K562 (cell line): Measurements from ENCODE around the gene AGO1. TPM values are rescaled to one million over a fixed set of nuclear protein-coding genes. Genes with fewer than 3 reads are reported as not detected.

Experiments
- BDP1 ChIP-seq: IDR thresholded peaks from 3 replicates; pipeline ENCODE4 v1.6.1; 2011; ENCODE audit not compliant: insufficient read length, insufficient read depth
- E2F4 ChIP-seq: sonication (generic); formaldehyde crosslinking; IDR thresholded peaks from 2 replicates; pipeline ENCODE4 v1.8.0; 2022; ENCODE audit warnings: mild to moderate bottlenecking, low read depth, missing genetic modification reagents
- FIP1L1 ChIP-seq: fragments of 200-400 bp; formaldehyde crosslinking; IDR thresholded peaks from 2 replicates; pipeline ENCODE4 v1.6.1; 2018; ENCODE audit warnings: mild to moderate bottlenecking, low read depth, low read length; ENCODE audit not compliant: poor library complexity, severe bottlenecking
- HNRNPH1 ChIP-seq: fragments of 200-400 bp; formaldehyde crosslinking; optimal IDR thresholded peaks from 2 replicates; pipeline ENCODE3; 2017; ENCODE audit warnings: low read depth, mild to moderate bottlenecking, low read length, moderate library complexity
- JUN ChIP-seq, 2 experiments: sonication (generic) in 1 of 2; formaldehyde crosslinking in 1 of 2; IDR thresholded peaks; 2 replicates each; pipeline versions ENCODE4 v1.6.1 to v1.8.0; 2012 to 2022; ENCODE audit warnings: borderline replicate concordance in 2 of 2, mild to moderate bottlenecking in 2 of 2, improper control_type of control experiment in 1 of 2, low read depth in 1 of 2, low read length in 1 of 2, missing genetic modification reagents in 1 of 2
- MTF1 ChIP-seq: fragments of 250-450 bp; sonication (Bioruptor Pico); IDR thresholded peaks from 2 replicates; pipeline ENCODE4 v1.9.0; 2021; ENCODE audit warnings: moderate library complexity, mild to moderate bottlenecking, inconsistent platforms, borderline replicate concordance
- NR2F6 ChIP-seq: fragments of 450-650 bp; formaldehyde crosslinking; IDR thresholded peaks from 2 replicates; pipeline ENCODE4 v1.4.0; 2020; ENCODE audit warnings: mild to moderate bottlenecking
- PCBP2 ChIP-seq: fragments of 200-400 bp; formaldehyde crosslinking; IDR thresholded peaks from 2 replicates; pipeline ENCODE4 v1.6.1; 2018; ENCODE audit warnings: low read length, low read depth, mild to moderate bottlenecking, moderate library complexity; ENCODE audit not compliant: poor library complexity, severe bottlenecking
- PHTF2 ChIP-seq: fragments of 250-450 bp; sonication (Bioruptor Pico); IDR thresholded peaks from 2 replicates; pipeline ENCODE4 v1.5.0; 2021; ENCODE audit warnings: mild to moderate bottlenecking
- SMAD4 ChIP-seq: fragments of 250-450 bp; sonication (Bioruptor Pico); conservative IDR thresholded peaks from 2 replicates; pipeline ENCODE4 v1.8.0; 2021; ENCODE audit warnings: inconsistent platforms, mild to moderate bottlenecking, moderate library complexity
- STAT6 ChIP-seq: sonication (generic); formaldehyde crosslinking; IDR thresholded peaks from 2 replicates; pipeline ENCODE4 v1.8.1; 2023; ENCODE audit warnings: mild to moderate bottlenecking, missing genetic modification reagents
- TOE1 ChIP-seq, 2 experiments: fragments of 450-650 bp in 1 of 2; sonication (generic) in 1 of 2; formaldehyde crosslinking in 1 of 2; IDR thresholded peaks; 2 replicates each; pipeline versions ENCODE4 v1.7.1 to v1.8.0; 2016 to 2022; ENCODE audit warnings: borderline replicate concordance in 2 of 2, mild to moderate bottlenecking in 2 of 2, antibody characterized with exemption in 1 of 2, inconsistent platforms in 1 of 2, low read depth in 1 of 2, missing genetic modification reagents in 1 of 2, moderate library complexity in 1 of 2
- ZHX1 ChIP-seq: fragments of 150-350 bp; conservative IDR thresholded peaks from 2 replicates; pipeline ENCODE4 v1.6.1; 2014; ENCODE audit warnings: low read length
- ZNF133 ChIP-seq: fragments of 250-450 bp; sonication (Bioruptor Pico); IDR thresholded peaks from 2 replicates; pipeline ENCODE4 v1.4.0; 2020; ENCODE audit warnings: mild to moderate bottlenecking
- ZNF511 ChIP-seq: sonication (generic); formaldehyde crosslinking; IDR thresholded peaks from 2 replicates; pipeline ENCODE4 v1.8.0; 2022; ENCODE audit warnings: mild to moderate bottlenecking, missing genetic modification reagents
- ZZZ3 ChIP-seq: fragments of 450-650 bp; IDR thresholded peaks from 2 replicates; pipeline ENCODE4 v1.6.1; 2016; ENCODE audit warnings: antibody characterized with exemption, mild to moderate bottlenecking, moderate library complexity
- polyA plus RNA-seq, 8 experiments: library from polyadenylated mRNA; depleted of rRNA in 4 of 8; stranded (reverse) in 5 of 8; unstranded in 3 of 8; fragments of >200 nt; fragmentation: Nextera tagmentation in 2 of 8; fragmentation: Illumina TruSeq in 1 of 8; extraction: Ambion mirVana in 2 of 8; extraction: Trizol in 1 of 8; gene quantifications; 2 replicates each; pipeline versions ENCODE4 v1.2.1 to v1.2.3, GENCODE V29; 2011 to 2014; ENCODE audit warnings: inconsistent platforms in 1 of 8, missing spikeins in 1 of 8
- total RNA-seq, 7 experiments: library from RNA; depleted of rRNA in 6 of 7; stranded (reverse); fragments of >200 nt in 6 of 7; fragmentation: Illumina TruSeq in 2 of 7; extraction: Trizol in 2 of 7; gene quantifications; 2 replicates each; pipeline versions ENCODE4 v1.2.1 to v1.2.3, GENCODE V29; 2011 to 2021; ENCODE audit warnings: low replicate concordance in 1 of 7
- TF ChIP-seq, protein P1 (sequence below): fragments of 450-650 bp; formaldehyde crosslinking; IDR thresholded peaks from 2 replicates; pipeline ENCODE4 v1.4.0; 2020; ENCODE audit warnings: mild to moderate bottlenecking

The AGO1 gene
- total and polyA plus RNA-seq, 9 of the 15 experiments (the other 6 are each of a cell fraction or from before 2014, with no cell fraction given) = 7.3 to 64.2 (median 26.0) TPM

- TF ChIP-seq HNRNPH1 = no peak
- TF ChIP-seq PCBP2 = no peak
- TF ChIP-seq JUN (IDR thresholded peaks at IDR 0.05; ENCODE audit: borderline replicate concordance, low read depth, low read length) = no peak
- TF ChIP-seq JUN (CRISPR knock-in tag; IDR thresholded peaks at IDR 0.05; ENCODE audit: borderline replicate concordance) = no peak
- no peak for TF ChIP-seq NR2F6 (CRISPR knock-in tag)
- TF ChIP-seq BDP1 = no peak
- no peak for TF ChIP-seq PHTF2 (CRISPR knock-in tag)
- no peak for TF ChIP-seq MTF1 (CRISPR knock-in tag)
- no peak for TF ChIP-seq ZHX1
- peak; percentile 48; the same call in 1 of the 2 replicates for TF ChIP-seq TOE1 (IDR thresholded peaks at IDR 0.05; ENCODE audit: borderline replicate concordance)
- TF ChIP-seq TOE1 (CRISPR knock-in tag; IDR thresholded peaks at IDR 0.05; ENCODE audit: borderline replicate concordance, low read depth) = no peak
- TF ChIP-seq, protein P1, sequence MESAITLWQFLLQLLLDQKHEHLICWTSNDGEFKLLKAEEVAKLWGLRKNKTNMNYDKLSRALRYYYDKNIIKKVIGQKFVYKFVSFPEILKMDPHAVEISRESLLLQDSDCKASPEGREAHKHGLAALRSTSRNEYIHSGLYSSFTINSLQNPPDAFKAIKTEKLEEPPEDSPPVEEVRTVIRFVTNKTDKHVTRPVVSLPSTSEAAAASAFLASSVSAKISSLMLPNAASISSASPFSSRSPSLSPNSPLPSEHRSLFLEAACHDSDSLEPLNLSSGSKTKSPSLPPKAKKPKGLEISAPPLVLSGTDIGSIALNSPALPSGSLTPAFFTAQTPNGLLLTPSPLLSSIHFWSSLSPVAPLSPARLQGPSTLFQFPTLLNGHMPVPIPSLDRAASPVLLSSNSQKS = no peak
- TF ChIP-seq SMAD4 (CRISPR knock-in tag) = peak; percentile 68; the same call in 1 of the 2 replicates
- no peak for TF ChIP-seq ZNF133 (CRISPR knock-in tag)
- no peak for TF ChIP-seq E2F4 (CRISPR knock-in tag)
- peak; percentile 86; the same call in 1 of the 2 replicates for TF ChIP-seq STAT6 (CRISPR knock-in tag)
- TF ChIP-seq FIP1L1 = no peak
- no peak for TF ChIP-seq ZZZ3
- no peak for TF ChIP-seq ZNF511 (CRISPR knock-in tag)
Observed at GRCh38 chr1:35881850-35882273, 1.1 kb upstream of the AGO1 start (continued).
